Calu3 (cell line): ENCODE data around the gene TEKT5. TPM values are rescaled to one million over a fixed set of nuclear protein-coding genes. Genes with fewer than 3 reads are reported as not detected.

Experiments used
- total RNA-seq: library from RNA; stranded (reverse); gene quantifications from 2 replicates; pipeline ENCODE4 v1.2.3, GENCODE V29; 2022

The TEKT5 gene
- total RNA-seq, 1 experiment from 2014 or later: not detected

Other genes starting within 250 kb of the TEKT5 start
- 65.9 and 73.9 TPM in 2 replicates for gene EMP2, start 114.3 kb downstream of the TEKT5 start, total RNA-seq
- gene NUBP1, start 48.9 kb upstream of the TEKT5 start, total RNA-seq: 35.7 and 35.9 TPM in 2 replicates
- 0.21 TPM in 1 of 2 replicates, not detected in the other for gene TVP23A, start 123.9 kb upstream of the TEKT5 start, total RNA-seq
- 16.3 and 22.4 TPM in 2 replicates for gene CIITA, start 182.3 kb upstream of the TEKT5 start, total RNA-seq
- gene DEXI, start 247.5 kb upstream of the TEKT5 start, total RNA-seq: 32.3 and 40.3 TPM in 2 replicates
- gene CLEC16A, start 249.6 kb upstream of the TEKT5 start, total RNA-seq: 33.0 and 37.5 TPM in 2 replicates